H9 (cell line): ENCODE results near the gene ZDHHC11. TPM values are rescaled to one million over a fixed set of nuclear protein-coding genes. Genes with fewer than 3 reads are reported as not detected.

Experiments
- DNase-seq: peaks from one replicate; pipeline ENCODE4 v3.0.0-alpha.2; 2017
- H2AFZ ChIP-seq: one replicate; pipeline ENCODE4 v1.6.1; 2013; ENCODE audit warnings: mild to moderate bottlenecking, low read length, control low read depth, moderate library complexity
- H2AK5ac ChIP-seq: 2 replicates; pipeline ENCODE4 v1.6.1; 2013; ENCODE audit warnings: low read length, control low read depth, mixed read lengths; ENCODE audit not compliant: insufficient read length
- H2BK120ac ChIP-seq: one replicate; pipeline ENCODE4 v1.6.1; 2013; ENCODE audit warnings: low read depth, mild to moderate bottlenecking, low read length, control low read depth, inconsistent platforms; ENCODE audit not compliant: poor library complexity, severe bottlenecking
- H2BK12ac ChIP-seq: 2 replicates; pipeline ENCODE4 v1.6.1; 2013; ENCODE audit warnings: low read length, control low read depth, mixed read lengths, low read depth; ENCODE audit not compliant: insufficient read length
- H2BK15ac ChIP-seq: 2 replicates; pipeline ENCODE4 v1.6.1; 2013; ENCODE audit warnings: low read depth, low read length, control low read depth
- H2BK20ac ChIP-seq: one replicate; pipeline ENCODE4 v1.6.1; 2013; ENCODE audit warnings: low read depth, mild to moderate bottlenecking, low read length, control low read depth, inconsistent platforms; ENCODE audit not compliant: poor library complexity, severe bottlenecking
- H2BK5ac ChIP-seq: 2 replicates; pipeline ENCODE4 v1.6.1; 2013; ENCODE audit warnings: low read length, control low read depth, mixed read lengths; ENCODE audit not compliant: insufficient read length
- H3K14ac ChIP-seq: 2 replicates; pipeline ENCODE4 v1.6.1; 2013; ENCODE audit warnings: low read length, control low read depth; ENCODE audit not compliant: insufficient read depth
- H3K18ac ChIP-seq: 2 replicates; pipeline ENCODE4 v1.6.1; 2013; ENCODE audit warnings: low read depth, mild to moderate bottlenecking, mixed read lengths, low read length, control low read depth; ENCODE audit not compliant: insufficient read length
- H3K23ac ChIP-seq: 2 replicates; pipeline ENCODE4 v1.6.1; 2013; ENCODE audit warnings: low read length, control low read depth, mixed read lengths, low read depth; ENCODE audit not compliant: insufficient read length
- H3K23me2 ChIP-seq: 2 replicates; pipeline ENCODE4 v1.6.1; 2013; ENCODE audit warnings: low read depth, mild to moderate bottlenecking, mixed read lengths, low read length, control low read depth; ENCODE audit not compliant: insufficient read length, poor library complexity, severe bottlenecking
- H3K27ac ChIP-seq: 2 replicates; pipeline ENCODE4 v1.5.1; 2013; ENCODE audit warnings: low read length, control low read depth, mixed read lengths, low read depth; ENCODE audit not compliant: insufficient read length
- H3K27me3 ChIP-seq: 2 replicates; pipeline ENCODE4 v1.6.1; 2013; ENCODE audit warnings: low read length, control low read depth, inconsistent platforms; ENCODE audit not compliant: insufficient read depth
- H3K4ac ChIP-seq: 2 replicates; pipeline ENCODE4 v1.6.1; 2013; ENCODE audit warnings: low read depth, mild to moderate bottlenecking, control low read depth, inconsistent platforms, low read length, moderate library complexity
- H3K4me1 ChIP-seq: 2 replicates; pipeline ENCODE4 v1.6.1; 2013; ENCODE audit warnings: low read length, control low read depth, inconsistent platforms; ENCODE audit not compliant: insufficient read depth
- H3K4me2 ChIP-seq: 2 replicates; pipeline ENCODE4 v1.6.1; 2013; ENCODE audit warnings: low read length, control low read depth, mixed read lengths; ENCODE audit not compliant: insufficient read length, insufficient read depth
- H3K56ac ChIP-seq: 2 replicates; pipeline ENCODE4 v1.6.1; 2013; ENCODE audit warnings: low read depth, mild to moderate bottlenecking, mixed read lengths, low read length, control low read depth; ENCODE audit not compliant: insufficient read length
- H3K79me1 ChIP-seq: 2 replicates; pipeline ENCODE4 v1.6.1; 2013; ENCODE audit warnings: low read depth, mild to moderate bottlenecking, moderate library complexity, low read length, control low read depth, inconsistent platforms; ENCODE audit not compliant: insufficient read depth, poor library complexity, severe bottlenecking
- H3K79me2 ChIP-seq: 2 replicates; pipeline ENCODE4 v1.6.1; 2013; ENCODE audit warnings: low read length, control low read depth, inconsistent platforms; ENCODE audit not compliant: insufficient read depth
- H3K9ac ChIP-seq: 2 replicates; pipeline ENCODE4 v1.6.1; 2013; ENCODE audit warnings: low read length, control low read depth, mixed read lengths; ENCODE audit not compliant: insufficient read length; ENCODE audit errors: extremely low read depth
- H3K9me3 ChIP-seq: one replicate; pipeline ENCODE4 v1.6.1; 2013; ENCODE audit warnings: low read depth, low read length, inconsistent platforms; ENCODE audit not compliant: control insufficient read depth
- H3T11ph ChIP-seq: one replicate; pipeline ENCODE4 v1.6.1; 2013; ENCODE audit warnings: mild to moderate bottlenecking, low read length, control low read depth, inconsistent platforms
- H4K20me1 ChIP-seq: one replicate; pipeline ENCODE4 v1.6.1; 2013; ENCODE audit not compliant: control insufficient read depth, insufficient read length, insufficient read depth
- H4K5ac ChIP-seq: 2 replicates; pipeline ENCODE4 v1.6.1; 2013; ENCODE audit warnings: low read depth, mild to moderate bottlenecking, mixed read lengths, low read length, control low read depth; ENCODE audit not compliant: insufficient read length
- H4K8ac ChIP-seq: replicated peaks from 2 replicates; pipeline ENCODE4 v1.6.1; 2013; ENCODE audit warnings: low read length, control low read depth, mixed read lengths, low read depth; ENCODE audit not compliant: insufficient read length
- H4K91ac ChIP-seq: 2 replicates; pipeline ENCODE4 v1.6.1; 2013; ENCODE audit warnings: low read depth, mild to moderate bottlenecking, moderate library complexity, mixed read lengths, low read length, control low read depth; ENCODE audit not compliant: insufficient read length
- H3K27ac Mint-ChIP-seq, 3 experiments: 2 replicates in 2 of 3; 3 replicates in 1 of 3; pipeline ENCODE4 v1.8.0; 2020 to 2021; ENCODE audit warnings: mixed read lengths in 3 of 3, mild to moderate bottlenecking in 1 of 3, moderate library complexity in 1 of 3
- H3K27me3 Mint-ChIP-seq: 2 replicates; pipeline ENCODE4 v1.8.0; 2021; ENCODE audit warnings: low read depth, mild to moderate bottlenecking, moderate library complexity, mixed read lengths
- H3K36me3 Mint-ChIP-seq, 3 experiments: 2 replicates in 2 of 3; 3 replicates in 1 of 3; pipeline ENCODE4 v1.8.0; 2020 to 2021; ENCODE audit warnings: low read depth in 3 of 3, mixed read lengths in 3 of 3; ENCODE audit not compliant: insufficient read depth in 1 of 3
- H3K4me1 Mint-ChIP-seq, 2 experiments: 2 replicates each; pipeline ENCODE4 v1.8.0; 2020; ENCODE audit warnings: mixed read lengths in 2 of 2
- H3K4me3 Mint-ChIP-seq, 2 experiments: 2 replicates in 1 of 2; 3 replicates in 1 of 2; pipeline ENCODE4 v1.8.0; 2020 to 2021; ENCODE audit warnings: mild to moderate bottlenecking in 2 of 2, mixed read lengths in 2 of 2, moderate library complexity in 1 of 2
- H3K9me3 Mint-ChIP-seq, 2 experiments: 2 replicates in 1 of 2; 3 replicates in 1 of 2; pipeline ENCODE4 v1.8.0; 2020; ENCODE audit warnings: mild to moderate bottlenecking in 2 of 2, mixed read lengths in 2 of 2, moderate library complexity in 1 of 2
- CTCF ChIP-seq: fragments of 200-600 bp; sonication (generic); conservative IDR thresholded peaks from 3 replicates; pipeline ENCODE4 v1.8.0; 2021; ENCODE audit warnings: antibody characterized with exemption, mild to moderate bottlenecking
- WGBS: extraction: QIAGEN DNeasy Blood & Tissue Kit; methylation state at CpG from one replicate; pipeline ENCODE4 v1.1.7; 2013; ENCODE audit warnings: missing lambda C conversion rate, low lambda C conversion rate, mixed read lengths; ENCODE audit not compliant: insufficient read length; ENCODE audit errors: extremely low coverage; 5-methylcytosine and 5-hydroxymethylcytosine counted together
- total RNA-seq: library from RNA; stranded (reverse); gene quantifications from 2 replicates; pipeline ENCODE4 v1.2.1, GENCODE V29; 2021

ZDHHC11 gene
- total RNA-seq, 1 experiment from 2014 or later = 37.6 TPM

- Histone ChIP-seq H3K14ac (no peak overlapping the region), H3K27me3 (no peaks in the 10 kb centered on the region), H4K8ac (no peak overlapping the region), H2BK15ac (no peak overlapping the region), H3K23ac (no peak overlapping the region), H2BK12ac (no peak overlapping the region), H3K56ac (no peak overlapping the region), H2AFZ (no peak overlapping the region), H4K20me1 (no peaks in the 10 kb centered on the region), H2BK120ac (no peak overlapping the region), H4K91ac (no peak overlapping the region), H3K4me2 (no peak overlapping the region), H3K4me1 (no peaks in the 10 kb centered on the region), H3K9me3 (no peaks in the 10 kb centered on the region), H3K4ac (no peak overlapping the region), H3T11ph (no peak overlapping the region), H3K9ac (no peak overlapping the region), H3K27ac (no peak overlapping the region), H3K79me2 (no peaks in the 10 kb centered on the region), H3K79me1 (no peaks in the 10 kb centered on the region), H2BK20ac (no peak overlapping the region), H3K18ac (no peak overlapping the region), H4K5ac (no peak overlapping the region), H3K23me2 (no peaks in the 10 kb centered on the region), H2AK5ac (no peak overlapping the region), H2BK5ac (no peak overlapping the region)
- Mint-ChIP-seq H3K9me3 (no peaks in the 10 kb centered on the region), H3K27me3 (no peaks in the 10 kb centered on the region), H3K36me3 (peaks cover 55 to 99% (median 95%) of the 10 kb centered on the region in 3 experiments), H3K4me1 (no peaks in the 10 kb centered on the region), H3K27ac (peak overlapping the region in 1 of 3 experiments; percentile 57; a peak in 2 of 7 replicates), H3K4me3 (no peak overlapping the region)
- DNase-seq = no peak
- no peak for TF ChIP-seq CTCF
- no CpG with 5 or more reads among the region's 8 CpGs for WGBS
Measured at GRCh38 chr5:873328-873727, 22.5 kb upstream of the ZDHHC11 start.
